Spleen (tissue), 11 donors: ENCODE data around the gene WDR35. TPM values are rescaled to one million over a fixed set of nuclear protein-coding genes. Genes with fewer than 3 reads are reported as not detected.
A peak's percentile ranks its signal among the peaks of the same experiment; 100 is the strongest.
"Not testable (repeated sequence)": the region's sequence is repeated elsewhere in the genome, so short reads cannot be mapped to it uniquely, and the experiment has no call there.

Experiments used
- DNase-seq: peaks from one replicate; pipeline ENCODE4 v3.0.0-alpha.2; 2020
- H3K27ac ChIP-seq, 8 donors: fragments of 200-600 bp; sonication (generic) in 7 of 8; 1 replicate in 4 of 8; 2 replicates in 4 of 8; pipeline versions ENCODE4 v1.5.0 to v1.8.0; 2016 to 2021; ENCODE audit warnings: inconsistent platforms in 4 of 8, mild to moderate bottlenecking in 4 of 8, moderate library complexity in 1 of 8
- H3K27me3 ChIP-seq, 7 donors: fragments of 200-600 bp; sonication (generic) in 6 of 7; replicated peaks in 1 of 7; 1 replicate in 4 of 7; 2 replicates in 3 of 7; pipeline versions ENCODE4 v1.5.0 to v1.8.0; 2016 to 2021; ENCODE audit warnings: inconsistent platforms in 3 of 7, mild to moderate bottlenecking in 1 of 7
- H3K36me3 ChIP-seq, 6 donors: fragments of 200-600 bp; sonication (generic) in 5 of 6; 1 replicate in 4 of 6; 2 replicates in 2 of 6; pipeline versions ENCODE4 v1.5.0 to v1.8.0; 2016 to 2021; ENCODE audit warnings: inconsistent platforms in 2 of 6
- H3K4me1 ChIP-seq, 6 donors: fragments of 200-600 bp; sonication (generic) in 5 of 6; 1 replicate in 3 of 6; 2 replicates in 3 of 6; pipeline versions ENCODE4 v1.5.0 to v1.8.0; 2016 to 2021; ENCODE audit warnings: inconsistent platforms in 3 of 6
- H3K4me3 ChIP-seq, 8 donors: fragments of 200-600 bp; sonication (generic) in 7 of 8; 1 replicate in 4 of 8; 2 replicates in 4 of 8; pipeline versions ENCODE4 v1.5.0 to v1.8.0; 2016 to 2021; ENCODE audit warnings: inconsistent platforms in 4 of 8, mild to moderate bottlenecking in 4 of 8, moderate library complexity in 2 of 8
- H3K9me3 ChIP-seq, 8 donors: fragments of 200-600 bp; sonication (generic) in 7 of 8; 1 replicate in 4 of 8; 2 replicates in 4 of 8; pipeline versions ENCODE4 v1.5.0 to v1.8.0; 2016 to 2021; ENCODE audit warnings: inconsistent platforms in 4 of 8
- CTCF ChIP-seq, 11 experiments: fragments of 200-600 bp in 7 of 11; fragments of 450-650 bp in 4 of 11; sonication (generic) in 4 of 11; IDR thresholded peaks in 8 of 11; conservative IDR thresholded peaks in 3 of 11; 1 replicate in 7 of 11; 2 replicates in 4 of 11; pipeline versions ENCODE4 v1.4.0 to v1.8.0; 2016 to 2021; ENCODE audit warnings: antibody characterized with exemption in 11 of 11, inconsistent platforms in 4 of 11, mild to moderate bottlenecking in 1 of 11
- POLR2A ChIP-seq, 3 donors: fragments of 450-650 bp; IDR thresholded peaks; one replicate each; pipeline ENCODE4 v1.5.1; 2017; ENCODE audit warnings: antibody characterized with exemption in 3 of 3, mild to moderate bottlenecking in 1 of 3
- POLR2AphosphoS5 ChIP-seq, 3 donors: sonication (generic); formaldehyde crosslinking; IDR thresholded peaks; one replicate each; pipeline ENCODE4 v1.5.1; 2017; ENCODE audit warnings: antibody characterized with exemption in 3 of 3
- WGBS, 5 donors: extraction: QIAGEN DNeasy Blood & Tissue Kit in 3 of 5; methylation state at CpG; one replicate each; pipeline versions ENCODE4 v1.1.5 to v1.1.7; 2013 to 2018; 5-methylcytosine and 5-hydroxymethylcytosine counted together
- intact Hi-C: fragments of 100-400 bp; cut with DNase I; formaldehyde crosslinking; loops from one replicate; pipeline ENCODE4 v1.15.0; 2023; ENCODE audit warnings: low total_unique reads
- polyA plus RNA-seq, 3 donors: library from polyadenylated mRNA; stranded (reverse); fragments of 200-250 nt; gene quantifications; one replicate each; pipeline ENCODE4 v1.2.1, GENCODE V29; 2013
- total RNA-seq, 7 donors: library from RNA; depleted of rRNA in 3 of 7; stranded (reverse); fragments of >200 nt in 3 of 7; fragmentation: NEBNext Ultra II Directional in 4 of 7; extraction: Animal tissue kit (Norgen Biotek cat#: 25700) in 4 of 7; gene quantifications; one replicate each; pipeline versions ENCODE4 v1.1.0 to v1.2.1, GENCODE V29; 2016 to 2021
- donor health status: healthy with polysubstance abuse.
- donor health status: DM: no; HTN: no; CAD: no; lungs with moderate emphysema.
- donor health status: DM: no; HTN: no; CAD: no.
- donor health status: Bipolar disorder and iron deficiency.
- donor health status: healthy.
- donor health status: DM: no; HTN: no; CAD: no.
- donor health status: DM: yes; HTN: yes; CAD: no.

Gene WDR35
- total and polyA plus RNA-seq, 10 donors: 1.7 to 5.3 (median 3.8) TPM

GRCh38 chr2:19893520-19894133 lies 96.3 kb downstream of the WDR35 start:
- peaks cover 15 to 71% (median 44%) of the 10 kb centered on the region in 6 donors for H3K4me1 ChIP-seq
- 82 to 90% (median 85%) methylated on average over 4 of the region's 4 CpGs for WGBS, 5 donors
- no peaks in the 10 kb centered on the region for H3K27me3 ChIP-seq
- no peak for DNase-seq
- no peak overlapping the region for H3K27ac ChIP-seq
- no peak for TF ChIP-seq CTCF (IDR thresholded peaks at IDR 0.05 in 8 of 11, conservative IDR thresholded peaks at IDR 0.05 in 3 of 11)
- no peak for TF ChIP-seq POLR2A (IDR thresholded peaks at IDR 0.05)
- TF ChIP-seq POLR2AphosphoS5 (IDR thresholded peaks at IDR 0.05): no peak
- H3K4me3 ChIP-seq: no peak overlapping the region
- no peaks in the 10 kb centered on the region for H3K9me3 ChIP-seq
- intact Hi-C loops: no loop called here
- no peaks in the 10 kb centered on the region for H3K36me3 ChIP-seq

GRCh38 chr2:19891971-19892370 lies 97.9 kb downstream of the WDR35 start:
- TF ChIP-seq POLR2AphosphoS5 (IDR thresholded peaks at IDR 0.05): peak in 1 of 3 donors; percentile 81
- H3K27me3 ChIP-seq, H3K36me3 ChIP-seq, DNase-seq, H3K9me3 ChIP-seq, intact Hi-C loops: not testable (repeated sequence)
- Histone ChIP-seq H3K27ac (peak overlapping the region in 6 of 8 donors; percentile 50 to 85 (median 70)), H3K4me3 (peak overlapping the region in 1 of 8 donors; percentile 30), H3K4me1 (peaks cover 3 to 55% (median 27%) of the 10 kb centered on the region in 6 donors)
- WGBS, 5 donors: 16 to 27% (median 23%) methylated on average over 4 of the region's 4 CpGs

GRCh38 chr2:19890104-19890503 lies 99.8 kb downstream of the WDR35 start:
- Histone ChIP-seq H3K27ac (no peak overlapping the region), H3K4me1 (peaks cover 0 to 36% (median 11%) of the 10 kb centered on the region in 6 donors), H3K4me3 (no peak overlapping the region), H3K27me3 (no peaks in the 10 kb centered on the region), H3K9me3 (no peaks in the 10 kb centered on the region), H3K36me3 (no peaks in the 10 kb centered on the region)
- intact Hi-C loops: no loop called here
- whole genome bisulfite sequencing, 5 donors: 80 to 90% (median 89%) methylated on average over 3 of the region's 3 CpGs
- no peak for DNase-seq
- no peak for TF ChIP-seq POLR2AphosphoS5 (IDR thresholded peaks at IDR 0.05)
- TF ChIP-seq CTCF (IDR thresholded peaks at IDR 0.05 in 8 of 11, conservative IDR thresholded peaks at IDR 0.05 in 3 of 11): no peak
- no peak for TF ChIP-seq POLR2A (IDR thresholded peaks at IDR 0.05)

GRCh38 chr2:19888831-19889230 lies 101.1 kb downstream of the WDR35 start:
- DNase-seq: no peak
- Histone ChIP-seq H3K4me1 (peaks cover 0 to 23% (median 7%) of the 10 kb centered on the region in 6 donors), H3K36me3 (no peaks in the 10 kb centered on the region), H3K27ac (no peak overlapping the region), H3K9me3 (no peaks in the 10 kb centered on the region), H3K27me3 (no peaks in the 10 kb centered on the region), H3K4me3 (no peak overlapping the region)
- 93 to 94% (median 94%) methylated on average over 4 of the region's 4 CpGs for WGBS, 5 donors
- no peak for TF ChIP-seq POLR2A (IDR thresholded peaks at IDR 0.05)
- no peak for TF ChIP-seq POLR2AphosphoS5 (IDR thresholded peaks at IDR 0.05)
- TF ChIP-seq CTCF (IDR thresholded peaks at IDR 0.05 in 8 of 11, conservative IDR thresholded peaks at IDR 0.05 in 3 of 11): no peak
- intact Hi-C loops: no loop called here
